Measurements from ENCODE around the gene RAG2. TPM values are rescaled to one million over a fixed set of nuclear protein-coding genes. Genes with fewer than 3 reads are reported as not detected.

Gene RAG2
- not detected in 2 replicates for total RNA-seq

GRCh38 chr11:36598051-36598450, at the start of gene RAG2:
Gene RAG2 (minus strand): TSS chr11:36598236. CDS start chr11:36594168, 4,068 bp downstream.

DNA sequence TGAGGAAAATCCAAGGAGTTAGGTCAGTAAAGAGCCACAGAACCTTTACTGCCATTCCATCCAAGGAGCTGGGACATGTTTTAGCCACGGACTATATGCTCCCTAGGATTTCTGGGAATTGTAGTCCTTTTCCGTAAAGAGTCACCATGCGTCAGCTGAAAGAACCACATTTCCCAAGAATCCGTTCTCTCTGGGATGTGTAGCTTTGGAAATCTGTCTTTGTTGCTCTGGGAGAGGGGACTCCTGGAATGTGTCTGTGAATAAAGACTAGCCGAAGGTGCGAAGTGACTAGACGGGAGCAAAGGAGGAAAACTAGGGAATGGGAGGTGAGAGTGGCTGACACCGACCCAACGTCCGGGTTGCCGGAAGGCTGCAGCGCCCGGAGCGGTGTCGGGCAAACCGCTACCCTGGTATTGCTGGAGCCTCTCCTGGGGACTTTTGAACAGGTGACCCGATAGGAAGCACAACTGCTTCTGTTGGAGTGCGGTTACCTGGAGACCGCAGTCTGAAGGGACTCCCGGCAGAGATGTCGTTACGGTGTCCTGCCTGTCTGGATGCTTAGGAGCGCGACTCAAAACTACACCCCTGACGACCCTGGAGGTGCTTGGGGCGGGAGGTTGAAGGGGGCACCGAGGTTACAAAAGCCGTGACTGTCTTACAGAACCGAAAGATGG, 3.6 kb downstream of the RAG2 start, which contains the start of gene IFTAP:
TSS of gene IFTAP (plus strand) at position 187 of the 674 bp plus-strand sequence. CDS start 15,602 bp downstream, outside the sequence.

GRCh38 chr11:36567694-36568093, 30.3 kb downstream of the RAG2 start, which contains the start of gene RAG1:
Gene RAG1 (plus strand): TSS chr11:36568007. CDS start chr11:36573305, 5,298 bp downstream.

Other genes with a start within 250 kb of the RAG2 start
- gene TRAF6, start 88.0 kb downstream of the RAG2 start, total RNA-seq: 17.3 and 23.1 TPM in 2 replicates
- gene RAG1, start 30.2 kb downstream of the RAG2 start, total RNA-seq: 3.3 and 5.1 TPM in 2 replicates
- gene IFTAP, start 3.7 kb downstream of the RAG2 start, total RNA-seq: 19.2 and 25.3 TPM in 2 replicates

All from placental epithelial cell (primary cell).